Upper lobe of right lung (tissue), 1 donor: Measurements from ENCODE around the gene TANC1. TPM values are rescaled to one million over a fixed set of nuclear protein-coding genes. Genes with fewer than 3 reads are reported as not detected.

Source experiments
- ATAC-seq: fragments of 200-7000 bp; cut with Tn5 transposase; one replicate; pipeline ENCODE4 v1.9.1; 2020; ENCODE audit warnings: mild to moderate bottlenecking, moderate library complexity
- DNase-seq: peaks from one replicate; pipeline ENCODE4 v3.0.0-alpha.2; 2020
- H3K27ac ChIP-seq: fragments of 200-600 bp; one replicate; pipeline ENCODE4 v1.8.0; 2022
- H3K27me3 ChIP-seq: fragments of 200-600 bp; one replicate; pipeline ENCODE4 v1.8.0; 2022; ENCODE audit warnings: mild to moderate bottlenecking
- H3K36me3 ChIP-seq: fragments of 200-600 bp; one replicate; pipeline ENCODE4 v1.8.0; 2022
- H3K4me1 ChIP-seq: fragments of 200-600 bp; one replicate; pipeline ENCODE4 v1.8.0; 2022
- H3K4me3 ChIP-seq: fragments of 200-600 bp; one replicate; pipeline ENCODE4 v1.8.0; 2022; ENCODE audit warnings: mild to moderate bottlenecking
- H3K9me3 ChIP-seq: fragments of 200-600 bp; one replicate; pipeline ENCODE4 v1.8.0; 2022
- CTCF ChIP-seq: fragments of 200-600 bp; IDR thresholded peaks from one replicate; pipeline ENCODE4 v1.8.0; 2022; ENCODE audit warnings: antibody characterized with exemption
- intact Hi-C: fragments of 100-400 bp; cut with DNase I; formaldehyde crosslinking; loops from one replicate; pipeline ENCODE4 v1.11.0; 2022
- total RNA-seq: library from RNA; stranded (reverse); fragmentation: NEBNext Ultra II Directional; extraction: Animal tissue kit (Norgen Biotek cat#: 25700); gene quantifications from one replicate; pipeline ENCODE4 v1.2.1, GENCODE V29; 2021
- donor health status: DM: no; HTN: yes; CAD: no; lungs with severe emphysema.

Gene TANC1
- total RNA-seq, 1 donor from 2014 or later = 60.4 TPM

- H3K27ac ChIP-seq = no peak overlapping the region
- TF ChIP-seq CTCF = no peak
- H3K4me1 ChIP-seq = no peaks in the 10 kb centered on the region
- H3K4me3 ChIP-seq = no peak overlapping the region
- no peaks in the 10 kb centered on the region for H3K27me3 ChIP-seq
- H3K36me3 ChIP-seq = no peaks in the 10 kb centered on the region
- intact Hi-C loops = no loop called here
- ATAC-seq (peak; percentile 53), DNase-seq (no peak)
- no peaks in the 10 kb centered on the region for H3K9me3 ChIP-seq
Observed at GRCh38 chr2:158926478-158926948, 41.9 kb upstream of the TANC1 start.

GRCh38 chr2:158928515-158928914, 39.9 kb upstream of the TANC1 start:
- intact Hi-C loops = no loop called here
- no peak overlapping the region for H3K4me3 ChIP-seq
- no peak for TF ChIP-seq CTCF

DNA sequence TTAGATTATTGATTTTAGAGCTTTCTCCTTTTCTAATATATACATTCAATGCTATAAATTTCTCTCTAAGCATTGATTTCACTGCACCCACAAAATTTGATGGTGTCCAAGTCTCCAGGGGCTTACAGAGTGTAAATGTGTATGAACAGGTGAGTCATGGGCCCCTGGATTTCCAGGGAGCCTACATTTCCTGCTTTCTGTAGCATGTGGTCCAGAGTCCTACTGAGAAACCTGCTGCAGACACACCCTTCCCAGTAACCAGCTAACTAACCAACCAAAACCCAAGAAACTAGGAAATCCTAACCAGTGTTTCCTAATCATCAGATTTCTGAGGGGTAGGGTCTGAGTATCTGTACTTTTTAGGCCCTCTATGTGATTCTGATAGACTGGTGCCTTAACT, 39.5 kb upstream of the TANC1 start:
- Histone ChIP-seq H3K27me3 (no peaks in the 10 kb centered on the region), H3K27ac (no peak overlapping the region), H3K4me1 (no peaks in the 10 kb centered on the region), H3K4me3 (no peak overlapping the region), H3K9me3 (no peaks in the 10 kb centered on the region), H3K36me3 (no peaks in the 10 kb centered on the region)
- no peak for TF ChIP-seq CTCF
- intact Hi-C loops = no loop called here
- ATAC-seq (no peak), DNase-seq (no peak)

More at GRCh38 chr2:158928515-158928914, 39.9 kb upstream of the TANC1 start:
- Histone ChIP-seq H3K4me1 (no peaks in the 10 kb centered on the region), H3K36me3 (no peaks in the 10 kb centered on the region), H3K9me3 (no peaks in the 10 kb centered on the region), H3K27me3 (no peaks in the 10 kb centered on the region), H3K27ac (no peak overlapping the region)
- ATAC-seq (no peak), DNase-seq (no peak)

DNA sequence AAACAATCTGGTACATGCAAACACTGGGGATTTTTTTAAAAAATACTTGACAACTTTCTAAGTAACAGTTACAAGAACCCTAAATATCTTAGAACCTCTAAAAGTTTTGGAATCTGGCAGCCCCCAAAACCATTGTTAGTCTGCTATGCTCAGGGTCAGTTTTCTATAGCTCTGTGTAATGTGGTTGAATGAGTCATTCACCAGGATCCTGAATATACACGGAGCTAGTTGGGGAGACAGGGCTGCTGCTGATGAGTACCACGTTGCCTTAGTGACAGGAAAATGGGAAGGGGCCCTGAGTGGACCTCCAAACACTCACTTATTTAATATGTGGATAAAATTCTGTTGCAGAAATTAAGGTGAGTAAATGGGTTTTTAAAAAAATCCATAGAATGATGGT, 36.9 kb upstream of the TANC1 start:
- ATAC-seq (no peak), DNase-seq (no peak)
- no peak for TF ChIP-seq CTCF
- no peaks in the 10 kb centered on the region for H3K36me3 ChIP-seq
- no peaks in the 10 kb centered on the region for H3K9me3 ChIP-seq
- peaks cover 2% of the 10 kb centered on the region for H3K4me1 ChIP-seq
- H3K27ac ChIP-seq = no peak overlapping the region
- H3K4me3 ChIP-seq = no peak overlapping the region
- intact Hi-C loops = no loop called here
- H3K27me3 ChIP-seq = no peaks in the 10 kb centered on the region

DNA sequence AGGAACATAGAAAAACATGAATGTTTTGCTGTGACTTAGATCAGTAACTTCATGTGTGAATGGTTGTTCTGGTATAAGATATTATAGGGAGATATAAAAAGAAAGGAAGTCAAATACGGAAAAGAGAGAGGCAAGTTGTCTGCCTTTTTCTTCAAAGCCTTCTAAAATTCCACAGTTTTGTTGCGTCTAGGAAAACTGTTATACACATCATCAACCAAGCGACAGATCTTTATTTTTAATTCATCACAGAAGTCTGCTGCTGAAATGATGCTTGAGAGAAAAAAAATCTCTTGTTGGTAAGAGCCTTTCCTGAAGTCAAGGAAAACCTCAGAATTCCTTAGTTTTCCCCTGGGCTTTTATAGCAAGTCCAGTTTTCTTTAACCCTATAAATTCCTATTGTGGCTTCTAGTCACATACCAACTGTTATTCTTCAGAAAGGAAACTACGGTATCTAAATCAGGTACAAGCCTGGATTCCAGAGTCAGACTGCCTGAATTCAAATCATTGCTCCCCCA, 36.3 kb upstream of the TANC1 start:
- Histone ChIP-seq H3K27me3 (no peaks in the 10 kb centered on the region), H3K4me1 (peaks cover 8% of the 10 kb centered on the region), H3K9me3 (no peaks in the 10 kb centered on the region), H3K36me3 (no peaks in the 10 kb centered on the region), H3K4me3 (no peak overlapping the region), H3K27ac (no peak overlapping the region)
- no peak for ATAC-seq
- no peak for DNase-seq
- no peak for TF ChIP-seq CTCF
- intact Hi-C loops = no loop called here

DNA sequence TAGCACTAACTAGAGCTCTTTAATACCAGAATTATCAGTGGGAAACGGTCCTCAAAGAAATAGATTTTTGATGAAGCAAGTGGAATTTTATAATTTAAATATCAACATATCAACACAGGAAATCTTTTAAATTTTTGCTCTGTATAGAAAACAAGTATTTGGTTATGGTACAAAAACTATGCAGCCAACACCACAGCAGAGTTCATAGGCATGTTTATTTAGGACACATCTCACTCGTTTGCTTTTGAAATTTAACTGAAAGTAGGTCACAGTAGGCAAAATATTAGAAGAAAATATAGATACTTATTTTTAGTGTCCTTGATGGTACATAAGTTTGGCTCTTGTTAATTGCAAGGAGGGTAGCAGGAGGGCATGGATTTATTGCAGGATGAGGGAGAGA, 34.3 kb upstream of the TANC1 start:
- ATAC-seq = no peak

More for the DNA sequence above, 34.3 kb upstream of the TANC1 start:
- no peaks in the 10 kb centered on the region for H3K36me3 ChIP-seq
- intact Hi-C loops = no loop called here
- H3K9me3 ChIP-seq = no peaks in the 10 kb centered on the region
- H3K27ac ChIP-seq = no peak overlapping the region
- no peak overlapping the region for H3K4me3 ChIP-seq
- TF ChIP-seq CTCF = no peak
- H3K4me1 ChIP-seq = peaks cover 13% of the 10 kb centered on the region
- no peak for DNase-seq
- no peaks in the 10 kb centered on the region for H3K27me3 ChIP-seq
